ENCODE results near the gene MLN. TPM values are rescaled to one million over a fixed set of nuclear protein-coding genes. Genes with fewer than 3 reads are reported as not detected.
A peak's percentile ranks its signal among the peaks of the same experiment; 100 is the strongest.

The MLN gene
- total RNA-seq, 1 experiment from 2014 or later = not detected

DNA sequence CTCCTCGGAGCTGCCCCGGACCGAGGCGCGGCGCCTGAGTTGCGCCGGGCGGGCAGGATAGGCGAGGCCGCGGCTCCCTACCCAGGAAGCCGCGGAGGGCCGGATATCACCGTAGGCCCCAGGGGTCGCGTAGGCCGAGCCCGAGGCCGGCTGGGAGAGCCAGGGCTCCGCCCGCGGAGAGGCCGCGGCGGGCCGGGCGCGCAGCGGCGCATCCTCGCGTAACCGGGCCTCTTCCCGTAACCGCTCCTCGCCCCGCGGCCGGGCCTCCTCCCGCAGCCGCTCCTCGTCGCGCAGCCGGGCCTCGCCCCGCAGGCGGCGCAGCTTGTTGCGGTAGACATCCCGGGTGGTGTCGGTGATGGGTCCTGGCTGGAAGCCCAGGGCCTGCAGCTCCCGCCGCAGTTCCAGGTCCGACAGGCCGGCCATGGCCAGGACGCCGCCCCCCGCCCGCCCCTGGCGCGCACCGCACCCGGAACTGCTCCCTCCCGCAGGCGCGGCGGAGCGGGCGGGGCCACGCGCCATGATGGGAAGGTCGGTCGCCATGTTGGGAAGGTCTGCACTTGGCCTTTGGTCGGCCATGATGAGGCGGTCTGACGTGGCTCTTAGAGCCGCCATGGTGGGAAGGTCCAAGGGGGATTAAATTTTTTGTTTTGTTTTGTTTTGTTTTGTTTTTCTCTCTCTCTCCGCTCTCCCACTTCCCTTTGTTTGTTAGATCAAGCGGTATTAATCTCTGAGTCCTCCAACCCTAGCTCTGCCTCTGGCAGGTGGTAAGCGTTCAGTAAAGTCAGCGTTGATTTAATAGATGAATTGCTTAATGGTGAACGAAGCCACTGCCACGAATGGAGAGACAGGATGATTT lies 14.9 kb downstream of the MLN start, which contains the start of gene LEMD2:
Gene LEMD2, minus strand, starts transcription at position 437 of the 856 bp plus-strand sequence. Its CDS starts 14 bp downstream, at position 423.
- peak within 1 kb of the TSS; percentile 84 for H3K9ac ChIP-seq (ENCODE audit: low read length)
- H3K4me2 ChIP-seq (ENCODE audit: low read length) = peak within 1 kb of the TSS; percentile 72
- peak within 1 kb of the TSS; percentile 56 to 86 for H3K4me3 ChIP-seq (replicated peaks in 1 of 2; ENCODE audit: low read depth in 1 of 2, low read length in 2 of 2)
- no peaks in the 10 kb centered on the region for H4K20me1 ChIP-seq (ENCODE audit: insufficient read depth)
- H3K9me3 ChIP-seq (ENCODE audit: control insufficient read depth in 1 of 2, insufficient read depth in 1 of 2, low read depth in 1 of 2, low read length in 2 of 2) = no peaks in the 10 kb centered on the region
- RAD21 ChIA-PET (ENCODE audit: low non-redundant PET in 1 of 2, low total read pairs in 2 of 2, uncharacterized antibody in 2 of 2, unreplicated experiment in 2 of 2) = no interaction called here
- CTCF ChIA-PET = interaction anchor here (1.2 kb wide), 1 partner anchor 266 kb away, joined by 4 read pairs; no protein-coding TSS in a partner anchor
- peaks cover 7 to 19% of the 10 kb centered on the region in 2 experiments; a peak in 3 of 4 replicates for H3K4me1 ChIP-seq (ENCODE audit: control insufficient read depth in 1 of 2, insufficient read depth in 2 of 2, low read length in 2 of 2)
- H3K79me2 ChIP-seq (ENCODE audit: insufficient read depth, low read length) = peaks cover 27% of the 10 kb centered on the region
- H3K9me2 ChIP-seq (ENCODE audit: insufficient read depth) = peaks cover 5% of the 10 kb centered on the region; the same call in 1 of the 2 replicates
- POLR2A ChIA-PET = no interaction called here
- peak within 1 kb of the TSS; percentile 91 for H3K27ac ChIP-seq (ENCODE audit: low read depth, low read length)
- peaks cover 0 to 3% of the 10 kb centered on the region in 2 experiments; a peak in 2 of 4 replicates for H3K36me3 ChIP-seq (ENCODE audit: control insufficient read depth in 1 of 2, insufficient read depth in 2 of 2, low read length in 2 of 2)
- DNase-seq (ENCODE audit: low read depth, low spot score) = peak; percentile 84
- H2AFZ ChIP-seq (ENCODE audit: low read depth, low read length, poor library complexity, severe bottlenecking) = peak within 1 kb of the TSS; percentile 65
- no TSS peak for BruUV-seq (replicated peaks)
- peaks cover 8% of the 10 kb centered on the region; the same call in 1 of the 2 replicates for H3K27me3 ChIP-seq (ENCODE audit: insufficient read depth, low read length)
- peak; percentile 85 for ATAC-seq
- intact Hi-C loops (cut with micrococcal nuclease) = no loop called here
- TF ChIP-seq CBX3 (IDR thresholded peaks at IDR 0.05; ENCODE audit: low read depth) = peak; percentile 93; the same call in 1 of the 2 replicates
- TF ChIP-seq EZH2phosphoT487 (IDR thresholded peaks at IDR 0.05; ENCODE audit: borderline replicate concordance) = no peak
- no peak for TF ChIP-seq SIN3A (IDR thresholded peaks at IDR 0.05; ENCODE audit: low read depth)
- peak; percentile 69 for TF ChIP-seq POLR2A (IDR thresholded peaks at IDR 0.05; ENCODE audit: borderline replicate concordance, extremely low read depth, insufficient read depth, insufficient read length)
- peak; percentile 73; the same call in 1 of the 2 replicates for TF ChIP-seq ELF1 (IDR thresholded peaks at IDR 0.05; ENCODE audit: borderline replicate concordance, low read depth)
- peak; percentile 98 for TF ChIP-seq POLR2AphosphoS5 (IDR thresholded peaks at IDR 0.05; ENCODE audit: low read depth, low read length)
- TF ChIP-seq, protein P1, sequence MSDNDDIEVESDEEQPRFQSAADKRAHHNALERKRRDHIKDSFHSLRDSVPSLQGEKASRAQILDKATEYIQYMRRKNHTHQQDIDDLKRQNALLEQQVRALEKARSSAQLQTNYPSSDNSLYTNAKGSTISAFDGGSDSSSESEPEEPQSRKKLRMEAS (IDR thresholded peaks at IDR 0.05) = peak; percentile 63
- no peak for TF ChIP-seq CEBPB (IDR thresholded peaks at IDR 0.05; ENCODE audit: low read depth)
- no peak for TF ChIP-seq EZH2 (IDR thresholded peaks at IDR 0.05)
- TF ChIP-seq RAD21 (IDR thresholded peaks at IDR 0.05; ENCODE audit: low read depth) = no peak
- TF ChIP-seq, protein P2, sequence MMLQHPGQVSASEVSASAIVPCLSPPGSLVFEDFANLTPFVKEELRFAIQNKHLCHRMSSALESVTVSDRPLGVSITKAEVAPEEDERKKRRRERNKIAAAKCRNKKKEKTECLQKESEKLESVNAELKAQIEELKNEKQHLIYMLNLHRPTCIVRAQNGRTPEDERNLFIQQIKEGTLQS (IDR thresholded peaks at IDR 0.05) = no peak
- TF ChIP-seq ZFX (IDR thresholded peaks at IDR 0.05) = peak; percentile 100
- TF ChIP-seq SP1 (IDR thresholded peaks at IDR 0.05; ENCODE audit: low read depth) = peak; percentile 76
- TF ChIP-seq TCF7L2 (IDR thresholded peaks at IDR 0.05; ENCODE audit: borderline replicate concordance, extremely low read depth, insufficient read depth, insufficient read length) = peak; percentile 37
- TF ChIP-seq SRF (IDR thresholded peaks at IDR 0.05; ENCODE audit: low read depth) = no peak; the same call in 1 of the 2 replicates
- TF ChIP-seq YY1 (IDR thresholded peaks at IDR 0.05; ENCODE audit: extremely low read depth, insufficient replicate concordance, low read depth, low read length) = peak; percentile 100
- no peak for TF ChIP-seq FOSL1 (IDR thresholded peaks at IDR 0.05; ENCODE audit: low read depth)
- TF ChIP-seq, protein P3, sequence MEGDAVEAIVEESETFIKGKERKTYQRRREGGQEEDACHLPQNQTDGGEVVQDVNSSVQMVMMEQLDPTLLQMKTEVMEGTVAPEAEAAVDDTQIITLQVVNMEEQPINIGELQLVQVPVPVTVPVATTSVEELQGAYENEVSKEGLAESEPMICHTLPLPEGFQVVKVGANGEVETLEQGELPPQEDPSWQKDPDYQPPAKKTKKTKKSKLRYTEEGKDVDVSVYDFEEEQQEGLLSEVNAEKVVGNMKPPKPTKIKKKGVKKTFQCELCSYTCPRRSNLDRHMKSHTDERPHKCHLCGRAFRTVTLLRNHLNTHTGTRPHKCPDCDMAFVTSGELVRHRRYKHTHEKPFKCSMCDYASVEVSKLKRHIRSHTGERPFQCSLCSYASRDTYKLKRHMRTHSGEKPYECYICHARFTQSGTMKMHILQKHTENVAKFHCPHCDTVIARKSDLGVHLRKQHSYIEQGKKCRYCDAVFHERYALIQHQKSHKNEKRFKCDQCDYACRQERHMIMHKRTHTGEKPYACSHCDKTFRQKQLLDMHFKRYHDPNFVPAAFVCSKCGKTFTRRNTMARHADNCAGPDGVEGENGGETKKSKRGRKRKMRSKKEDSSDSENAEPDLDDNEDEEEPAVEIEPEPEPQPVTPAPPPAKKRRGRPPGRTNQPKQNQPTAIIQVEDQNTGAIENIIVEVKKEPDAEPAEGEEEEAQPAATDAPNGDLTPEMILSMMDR (IDR thresholded peaks at IDR 0.05 in 2 of 3, conservative IDR thresholded peaks at IDR 0.05 in 1 of 3; ENCODE audit: borderline replicate concordance in 1 of 3, insufficient read depth in 1 of 3, low read depth in 2 of 3, low read length in 2 of 3) = no peak
- no peak for TF ChIP-seq ZNF274 (IDR thresholded peaks at IDR 0.05; ENCODE audit: low read depth, low read length)
- TF ChIP-seq EGR1 (IDR thresholded peaks at IDR 0.05; ENCODE audit: low read depth) = peak; percentile 98
- no peak for TF ChIP-seq JUND (IDR thresholded peaks at IDR 0.05)
- TF ChIP-seq, protein P4, sequence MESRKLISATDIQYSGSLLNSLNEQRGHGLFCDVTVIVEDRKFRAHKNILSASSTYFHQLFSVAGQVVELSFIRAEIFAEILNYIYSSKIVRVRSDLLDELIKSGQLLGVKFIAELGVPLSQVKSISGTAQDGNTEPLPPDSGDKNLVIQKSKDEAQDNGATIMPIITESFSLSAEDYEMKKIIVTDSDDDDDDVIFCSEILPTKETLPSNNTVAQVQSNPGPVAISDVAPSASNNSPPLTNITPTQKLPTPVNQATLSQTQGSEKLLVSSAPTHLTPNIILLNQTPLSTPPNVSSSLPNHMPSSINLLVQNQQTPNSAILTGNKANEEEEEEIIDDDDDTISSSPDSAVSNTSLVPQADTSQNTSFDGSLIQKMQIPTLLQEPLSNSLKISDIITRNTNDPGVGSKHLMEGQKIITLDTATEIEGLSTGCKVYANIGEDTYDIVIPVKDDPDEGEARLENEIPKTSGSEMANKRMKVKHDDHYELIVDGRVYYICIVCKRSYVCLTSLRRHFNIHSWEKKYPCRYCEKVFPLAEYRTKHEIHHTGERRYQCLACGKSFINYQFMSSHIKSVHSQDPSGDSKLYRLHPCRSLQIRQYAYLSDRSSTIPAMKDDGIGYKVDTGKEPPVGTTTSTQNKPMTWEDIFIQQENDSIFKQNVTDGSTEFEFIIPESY (IDR thresholded peaks at IDR 0.05; ENCODE audit: extremely low read depth, insufficient replicate concordance, low read length) = no peak
